Osteoblast (primary cell): ENCODE measurements around the gene ECE2. TPM values are rescaled to one million over a fixed set of nuclear protein-coding genes. Genes with fewer than 3 reads are reported as not detected.

ENCODE experiments used
- DNase-seq: peaks from one replicate; pipeline ENCODE4 v3.0.0; 2011; ENCODE audit warnings: low spot score, mixed read lengths; ENCODE audit not compliant: insufficient read length; ENCODE audit errors: missing footprints
- H2AFZ ChIP-seq: 2 replicates; pipeline ENCODE4 v1.6.0; 2011; ENCODE audit warnings: mild to moderate bottlenecking, low read length
- H3K27ac ChIP-seq: 2 replicates; pipeline ENCODE4 v1.5.1; 2011; ENCODE audit warnings: mild to moderate bottlenecking, low read depth, low read length, moderate library complexity
- H3K27me3 ChIP-seq: 2 replicates; pipeline ENCODE4 v1.6.0; 2012; ENCODE audit warnings: mild to moderate bottlenecking, control low read depth, inconsistent platforms, low read length, moderate library complexity; ENCODE audit not compliant: insufficient read depth
- H3K36me3 ChIP-seq: 2 replicates; pipeline ENCODE4 v1.5.1; 2011; ENCODE audit warnings: mild to moderate bottlenecking, low read length, control low read depth, moderate library complexity; ENCODE audit not compliant: insufficient read depth
- H3K4me1 ChIP-seq: 2 replicates; pipeline ENCODE4 v1.5.1; 2011; ENCODE audit warnings: mild to moderate bottlenecking, low read length, control low read depth, moderate library complexity; ENCODE audit not compliant: insufficient read depth
- H3K4me2 ChIP-seq: 2 replicates; pipeline ENCODE4 v1.6.0; 2011; ENCODE audit warnings: mild to moderate bottlenecking, low read length; ENCODE audit not compliant: insufficient read depth
- H3K4me3 ChIP-seq: fragments of 200-600 bp; sonication (generic); 3 replicates; pipeline ENCODE4 v1.5.1; 2012; ENCODE audit warnings: mild to moderate bottlenecking, low read length, inconsistent platforms; ENCODE audit not compliant: insufficient read depth
- H3K79me2 ChIP-seq: 2 replicates; pipeline ENCODE4 v1.6.0; 2012; ENCODE audit warnings: mild to moderate bottlenecking, low read length, control low read depth, inconsistent platforms; ENCODE audit not compliant: insufficient read depth
- H3K9me3 ChIP-seq: 2 replicates; pipeline ENCODE4 v1.5.1; 2011; ENCODE audit warnings: low read depth, low read length, control low read depth
- H4K20me1 ChIP-seq: 2 replicates; pipeline ENCODE4 v1.6.0; 2012; ENCODE audit warnings: mild to moderate bottlenecking, low read length, control low read depth; ENCODE audit not compliant: insufficient read depth
- CTCF ChIP-seq: IDR thresholded peaks from 2 replicates; pipeline ENCODE4 v1.5.1; 2011; ENCODE audit warnings: mild to moderate bottlenecking, low read depth, low read length, moderate library complexity; ENCODE audit errors: extremely low read depth
- total RNA-seq: library from RNA; depleted of rRNA; stranded (reverse); fragments of >200 nt; gene quantifications from 2 replicates; pipeline ENCODE4 v1.2.3, GENCODE V29; 2012

ECE2 gene
- total RNA-seq, 1 donor, result not detected

GRCh38 chr3:184336547-184337398 is 61.0 kb downstream of the ECE2 start:
- no peaks in the 10 kb centered on the region for H3K9me3 ChIP-seq
- H3K4me2 ChIP-seq, result peak overlapping the region; percentile 94
- H3K4me1 ChIP-seq, result peaks cover 61% of the 10 kb centered on the region
- peak overlapping the region; percentile 97 for H3K27ac ChIP-seq
- H3K4me3 ChIP-seq, result peak overlapping the region; percentile 77
- TF ChIP-seq CTCF, result no peak
- H4K20me1 ChIP-seq, result peaks cover 33% of the 10 kb centered on the region
- H3K27me3 ChIP-seq, result no peaks in the 10 kb centered on the region
- peak; percentile 95 for DNase-seq
- H3K36me3 ChIP-seq, result peaks cover 43% of the 10 kb centered on the region
- H2AFZ ChIP-seq, result no peak overlapping the region
- peaks cover 64% of the 10 kb centered on the region for H3K79me2 ChIP-seq

- no peaks in the 10 kb centered on the region for H3K27me3 ChIP-seq
- DNase-seq, result peak; percentile 88
- peak within 1 kb of the TSS; percentile 77 for H3K4me3 ChIP-seq
- H3K4me1 ChIP-seq, result peaks cover 55% of the 10 kb centered on the region
- no peak for TF ChIP-seq CTCF
- H3K9me3 ChIP-seq, result no peaks in the 10 kb centered on the region
- peak within 1 kb of the TSS; percentile 94 for H3K4me2 ChIP-seq
- peaks cover 42% of the 10 kb centered on the region for H3K36me3 ChIP-seq
- H3K79me2 ChIP-seq, result peaks cover 59% of the 10 kb centered on the region
- peaks cover 27% of the 10 kb centered on the region for H4K20me1 ChIP-seq
- peak within 1 kb of the TSS; percentile 45 for H2AFZ ChIP-seq
- peak within 1 kb of the TSS; percentile 97 for H3K27ac ChIP-seq
Measured at GRCh38 chr3:184337399-184337714, 61.5 kb downstream of the ECE2 start, which contains the start of gene FAM131A. Gene FAM131A, plus strand, starts transcription at chr3:184337600. Its CDS starts 31 bp downstream, at chr3:184337631.

- peak overlapping the region; percentile 59 for H3K4me3 ChIP-seq
- H2AFZ ChIP-seq, result peak overlapping the region; percentile 45
- no peaks in the 10 kb centered on the region for H3K9me3 ChIP-seq
- no peak for TF ChIP-seq CTCF
- peaks cover 49% of the 10 kb centered on the region for H3K4me1 ChIP-seq
- H3K27ac ChIP-seq, result peak overlapping the region; percentile 97
- H3K36me3 ChIP-seq, result peaks cover 39% of the 10 kb centered on the region
- peaks cover 25% of the 10 kb centered on the region for H4K20me1 ChIP-seq
- no peaks in the 10 kb centered on the region for H3K27me3 ChIP-seq
- peaks cover 53% of the 10 kb centered on the region for H3K79me2 ChIP-seq
- peak overlapping the region; percentile 94 for H3K4me2 ChIP-seq
- no peak for DNase-seq
Measured at GRCh38 chr3:184337981-184338380, 62.2 kb downstream of the ECE2 start.

- H3K9me3 ChIP-seq, result no peaks in the 10 kb centered on the region
- TF ChIP-seq CTCF, result no peak
- H3K36me3 ChIP-seq, result peaks cover 37% of the 10 kb centered on the region
- H3K27ac ChIP-seq, result peak overlapping the region; percentile 97
- H3K79me2 ChIP-seq, result peaks cover 47% of the 10 kb centered on the region
- peaks cover 22% of the 10 kb centered on the region for H4K20me1 ChIP-seq
- DNase-seq, result peak; percentile 96
- no peaks in the 10 kb centered on the region for H3K27me3 ChIP-seq
- peak overlapping the region; percentile 46 for H2AFZ ChIP-seq
- H3K4me2 ChIP-seq, result peak overlapping the region; percentile 94
- H3K4me1 ChIP-seq, result peaks cover 45% of the 10 kb centered on the region
- peak overlapping the region; percentile 59 for H3K4me3 ChIP-seq
Measured at GRCh38 chr3:184338511-184338945, 62.7 kb downstream of the ECE2 start.
